GM12874 (cell line): ENCODE data around the gene C20orf202.

ENCODE experiments used
- TF ChIP-seq, protein P1 (sequence below): IDR thresholded peaks from 2 replicates; pipeline ENCODE4 v1.5.1; 2011; ENCODE audit warnings: low read depth, mild to moderate bottlenecking, control low read depth, low read length, moderate library complexity; ENCODE audit not compliant: insufficient read depth

The C20orf202 gene

DNA sequence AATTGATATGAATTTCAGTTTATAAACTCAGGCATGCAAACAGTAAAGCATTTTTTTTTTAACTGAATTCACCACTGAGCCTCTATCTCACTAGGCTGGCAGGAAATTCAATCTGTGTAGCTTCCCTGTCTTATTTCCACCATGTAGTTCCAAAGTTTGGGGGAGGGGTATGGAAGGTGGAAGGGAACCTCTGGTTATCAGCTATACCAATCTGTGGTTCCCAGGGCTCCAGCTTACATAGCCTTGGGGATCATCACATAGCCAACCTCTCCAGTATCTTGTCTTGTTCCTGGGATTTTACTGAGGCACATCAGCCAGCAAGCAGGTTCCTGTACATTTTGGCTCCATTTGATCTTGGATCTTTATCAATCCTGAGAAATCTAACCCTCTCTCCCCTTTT is 38.2 kb downstream of the C20orf202 start:
- TF ChIP-seq, protein P1, sequence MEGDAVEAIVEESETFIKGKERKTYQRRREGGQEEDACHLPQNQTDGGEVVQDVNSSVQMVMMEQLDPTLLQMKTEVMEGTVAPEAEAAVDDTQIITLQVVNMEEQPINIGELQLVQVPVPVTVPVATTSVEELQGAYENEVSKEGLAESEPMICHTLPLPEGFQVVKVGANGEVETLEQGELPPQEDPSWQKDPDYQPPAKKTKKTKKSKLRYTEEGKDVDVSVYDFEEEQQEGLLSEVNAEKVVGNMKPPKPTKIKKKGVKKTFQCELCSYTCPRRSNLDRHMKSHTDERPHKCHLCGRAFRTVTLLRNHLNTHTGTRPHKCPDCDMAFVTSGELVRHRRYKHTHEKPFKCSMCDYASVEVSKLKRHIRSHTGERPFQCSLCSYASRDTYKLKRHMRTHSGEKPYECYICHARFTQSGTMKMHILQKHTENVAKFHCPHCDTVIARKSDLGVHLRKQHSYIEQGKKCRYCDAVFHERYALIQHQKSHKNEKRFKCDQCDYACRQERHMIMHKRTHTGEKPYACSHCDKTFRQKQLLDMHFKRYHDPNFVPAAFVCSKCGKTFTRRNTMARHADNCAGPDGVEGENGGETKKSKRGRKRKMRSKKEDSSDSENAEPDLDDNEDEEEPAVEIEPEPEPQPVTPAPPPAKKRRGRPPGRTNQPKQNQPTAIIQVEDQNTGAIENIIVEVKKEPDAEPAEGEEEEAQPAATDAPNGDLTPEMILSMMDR: no peak

DNA sequence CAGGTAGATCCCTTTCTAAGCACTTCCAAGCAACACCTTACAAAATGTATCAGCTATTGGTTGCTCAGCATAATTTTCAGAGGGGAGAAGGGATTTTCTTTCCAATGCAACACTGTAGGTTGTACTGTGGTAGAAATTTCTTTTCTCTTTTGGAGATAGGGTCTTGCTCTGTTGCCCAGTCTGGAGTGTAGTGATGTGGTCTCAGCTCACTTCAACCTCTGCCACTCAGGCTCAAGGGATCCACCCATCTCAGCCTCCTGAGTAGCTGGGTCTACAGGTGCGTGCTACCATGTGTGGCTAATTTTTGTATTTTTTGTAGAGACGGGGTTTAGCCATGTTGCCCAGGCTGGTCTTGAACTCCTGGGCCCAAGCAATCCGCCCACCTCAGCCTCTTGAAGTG is 38.8 kb downstream of the C20orf202 start:
- TF ChIP-seq, protein P1: no peak

DNA sequence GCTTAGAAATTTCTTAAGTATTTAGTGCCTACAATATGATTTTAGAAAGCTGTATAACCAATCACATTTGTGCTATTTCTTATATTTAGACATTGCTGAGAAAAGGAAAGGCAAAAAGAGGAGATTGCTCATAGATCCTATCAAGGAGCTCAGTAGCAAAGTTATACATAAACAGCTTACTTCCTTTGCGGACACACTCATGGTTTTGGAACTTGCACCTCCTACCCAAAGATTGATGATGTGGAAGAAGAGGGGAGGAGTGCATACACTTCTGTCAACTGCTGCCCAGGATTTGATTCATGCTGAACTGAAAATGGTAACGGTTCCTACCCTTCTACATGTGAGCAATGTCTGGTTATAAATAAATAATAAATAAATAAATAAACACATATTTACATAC is 39.3 kb downstream of the C20orf202 start:
- TF ChIP-seq, protein P1: no peak

DNA sequence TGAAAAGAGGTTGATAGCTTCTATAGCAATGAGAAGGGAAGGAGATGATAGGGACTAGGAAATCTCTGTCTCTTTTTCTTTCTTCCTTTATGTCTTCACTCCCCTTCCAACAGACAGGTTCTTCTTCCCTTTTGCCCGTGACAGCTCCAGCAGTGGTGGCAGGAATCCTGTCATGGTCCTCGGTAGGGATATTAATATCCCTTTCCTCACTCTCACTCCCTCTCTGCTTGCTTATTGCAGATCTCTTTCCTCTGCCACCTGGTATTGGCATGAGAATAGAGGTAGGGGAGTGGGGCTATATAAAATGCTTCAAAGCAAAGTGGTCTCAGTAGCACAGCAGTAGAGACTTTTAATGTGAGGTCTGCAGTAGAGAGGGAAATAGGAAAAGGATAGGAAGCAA is 42.3 kb downstream of the C20orf202 start:
- TF ChIP-seq, protein P1: no peak

DNA sequence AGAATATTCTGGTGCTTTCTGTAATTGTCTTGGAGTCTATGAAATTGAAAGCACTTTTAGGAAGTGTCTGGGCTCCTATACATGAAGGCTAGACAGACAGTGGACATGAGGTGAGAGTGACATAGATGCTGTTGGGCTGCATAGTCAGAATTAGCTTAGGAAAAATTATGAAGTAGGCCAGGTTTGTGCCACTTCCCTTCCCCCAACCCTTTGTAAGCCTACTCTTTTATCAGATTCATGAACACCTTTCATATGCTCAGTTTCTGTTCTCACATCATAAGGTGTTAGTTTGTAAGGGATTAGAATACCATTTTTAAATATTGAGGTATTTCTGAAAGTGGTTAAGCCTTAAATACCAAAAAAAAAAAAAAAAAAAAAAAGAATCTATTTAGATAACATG is 44.4 kb downstream of the C20orf202 start:
- TF ChIP-seq, protein P1: no peak

DNA sequence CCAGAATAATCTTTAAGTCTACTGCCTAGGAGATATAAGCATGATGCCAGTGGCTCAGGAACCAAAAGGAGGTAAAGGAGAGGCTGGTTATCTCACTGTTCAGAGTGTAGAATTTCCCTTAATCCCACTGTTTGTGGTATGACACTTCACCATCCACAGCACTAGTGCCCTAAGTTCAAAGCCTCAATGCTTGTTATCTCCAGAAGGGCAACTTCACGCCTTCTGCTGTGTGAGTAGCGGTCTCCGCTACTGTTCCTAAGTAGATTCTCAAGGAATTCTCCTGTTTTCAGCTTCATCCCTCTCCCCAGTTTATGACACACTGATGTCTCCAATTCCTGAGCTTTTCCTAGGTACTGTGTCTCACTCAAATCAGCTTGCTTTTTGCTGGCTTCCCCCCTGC is 49.2 kb downstream of the C20orf202 start:
- TF ChIP-seq, protein P1: no peak

DNA sequence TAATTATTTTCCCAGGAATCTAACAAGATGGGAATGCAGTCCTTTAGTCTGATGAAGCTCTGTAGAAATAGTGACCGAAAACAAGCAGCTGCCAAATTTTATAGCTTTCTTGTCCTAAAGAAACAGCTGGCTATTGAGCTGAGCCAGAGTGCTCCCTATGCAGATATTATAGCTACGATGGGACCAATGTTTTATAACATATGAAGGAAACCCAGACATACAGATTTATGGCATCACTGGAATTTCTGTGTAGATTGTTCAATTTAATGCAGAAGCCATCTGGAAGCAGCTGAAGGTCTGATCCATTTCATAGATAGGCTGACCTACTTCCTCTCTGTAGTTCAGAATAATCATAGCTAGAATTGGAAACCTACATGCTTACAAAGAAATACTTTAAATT is 51.0 kb downstream of the C20orf202 start:
- TF ChIP-seq, protein P1: no peak

DNA sequence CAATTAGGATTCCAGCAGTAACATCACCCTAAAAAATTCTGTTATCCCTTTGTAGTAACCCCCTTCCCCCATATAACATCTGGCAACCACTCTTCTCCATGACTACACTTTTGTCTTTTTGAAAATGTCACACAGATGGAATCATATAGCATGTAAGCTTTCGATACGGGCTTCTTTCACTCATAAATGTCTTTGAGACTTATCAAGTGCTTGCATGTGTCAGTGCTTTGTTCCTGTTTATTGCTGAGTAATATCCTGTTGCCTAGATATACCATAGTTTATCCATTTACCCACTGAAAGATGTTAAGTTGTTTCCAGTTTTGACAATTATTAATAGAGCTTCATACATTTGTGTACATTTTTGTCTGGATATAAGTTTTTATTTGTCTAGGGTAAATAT is 52.4 kb downstream of the C20orf202 start:
- TF ChIP-seq, protein P1: no peak
